OCI-M1 (cell line): Measurements from ENCODE around the gene RLIM.

ENCODE experiments used
- DNase-seq: peaks from one replicate; lab custom pipeline; 2025; lab: John Stamatoyannopoulos, UW

RLIM gene

GRCh38 chrX:74536152-74536831, 78.1 kb downstream of the RLIM start:
- DNase-seq, result peak; percentile 3

GRCh38 chrX:74535408-74536151, 78.8 kb downstream of the RLIM start:
- peak; percentile 63 for DNase-seq
